ENCODE data around the gene CEBPZ.

CEBPZ gene

DNA sequence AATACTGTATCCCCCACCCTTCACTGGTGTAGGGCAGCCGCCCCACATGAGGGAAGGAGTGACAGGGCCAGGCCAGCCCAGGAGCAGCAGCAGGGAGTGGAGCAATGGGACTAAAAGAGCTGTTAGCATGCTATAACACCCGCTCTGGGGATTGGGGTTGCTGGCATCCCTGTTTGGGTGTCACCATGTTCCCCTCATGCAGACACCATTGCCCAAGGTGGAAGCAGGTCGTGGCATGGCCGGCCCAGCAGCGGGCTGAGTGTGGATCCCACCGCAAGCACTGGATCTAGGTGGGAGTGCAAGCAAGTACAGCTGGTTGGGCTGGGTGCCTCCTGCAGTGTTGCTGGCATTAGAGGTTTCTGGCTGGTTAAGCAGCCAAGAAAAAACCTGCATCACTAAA, 39.6 kb downstream of the CEBPZ start:
- H3K4me3 ChIP-seq (ENCODE audit: control insufficient read depth, low read depth, low read length): no peak overlapping the region
- TF ChIP-seq, protein P1, sequence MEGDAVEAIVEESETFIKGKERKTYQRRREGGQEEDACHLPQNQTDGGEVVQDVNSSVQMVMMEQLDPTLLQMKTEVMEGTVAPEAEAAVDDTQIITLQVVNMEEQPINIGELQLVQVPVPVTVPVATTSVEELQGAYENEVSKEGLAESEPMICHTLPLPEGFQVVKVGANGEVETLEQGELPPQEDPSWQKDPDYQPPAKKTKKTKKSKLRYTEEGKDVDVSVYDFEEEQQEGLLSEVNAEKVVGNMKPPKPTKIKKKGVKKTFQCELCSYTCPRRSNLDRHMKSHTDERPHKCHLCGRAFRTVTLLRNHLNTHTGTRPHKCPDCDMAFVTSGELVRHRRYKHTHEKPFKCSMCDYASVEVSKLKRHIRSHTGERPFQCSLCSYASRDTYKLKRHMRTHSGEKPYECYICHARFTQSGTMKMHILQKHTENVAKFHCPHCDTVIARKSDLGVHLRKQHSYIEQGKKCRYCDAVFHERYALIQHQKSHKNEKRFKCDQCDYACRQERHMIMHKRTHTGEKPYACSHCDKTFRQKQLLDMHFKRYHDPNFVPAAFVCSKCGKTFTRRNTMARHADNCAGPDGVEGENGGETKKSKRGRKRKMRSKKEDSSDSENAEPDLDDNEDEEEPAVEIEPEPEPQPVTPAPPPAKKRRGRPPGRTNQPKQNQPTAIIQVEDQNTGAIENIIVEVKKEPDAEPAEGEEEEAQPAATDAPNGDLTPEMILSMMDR (IDR thresholded peaks at IDR 0.05; ENCODE audit: control insufficient read depth, insufficient read depth, low read depth, low read length, missing control alignments): no peak
- DNase-seq (ENCODE audit: low read depth): no peak

GRCh38 chr2:37191253-37191652, 40.1 kb downstream of the CEBPZ start:
- DNase-seq (ENCODE audit: low read depth): no peak
- TF ChIP-seq, protein P1 (IDR thresholded peaks at IDR 0.05; ENCODE audit: control insufficient read depth, insufficient read depth, low read depth, low read length, missing control alignments): no peak
- H3K4me3 ChIP-seq (ENCODE audit: control insufficient read depth, low read depth, low read length): no peak overlapping the region

- TF ChIP-seq, protein P1 (IDR thresholded peaks at IDR 0.05; ENCODE audit: control insufficient read depth, insufficient read depth, low read depth, low read length, missing control alignments): no peak
- H3K4me3 ChIP-seq (ENCODE audit: control insufficient read depth, low read depth, low read length): no peak overlapping the region
- no peak for DNase-seq (ENCODE audit: low read depth)
Measured at GRCh38 chr2:37190290-37190689, 41.1 kb downstream of the CEBPZ start.

DNA sequence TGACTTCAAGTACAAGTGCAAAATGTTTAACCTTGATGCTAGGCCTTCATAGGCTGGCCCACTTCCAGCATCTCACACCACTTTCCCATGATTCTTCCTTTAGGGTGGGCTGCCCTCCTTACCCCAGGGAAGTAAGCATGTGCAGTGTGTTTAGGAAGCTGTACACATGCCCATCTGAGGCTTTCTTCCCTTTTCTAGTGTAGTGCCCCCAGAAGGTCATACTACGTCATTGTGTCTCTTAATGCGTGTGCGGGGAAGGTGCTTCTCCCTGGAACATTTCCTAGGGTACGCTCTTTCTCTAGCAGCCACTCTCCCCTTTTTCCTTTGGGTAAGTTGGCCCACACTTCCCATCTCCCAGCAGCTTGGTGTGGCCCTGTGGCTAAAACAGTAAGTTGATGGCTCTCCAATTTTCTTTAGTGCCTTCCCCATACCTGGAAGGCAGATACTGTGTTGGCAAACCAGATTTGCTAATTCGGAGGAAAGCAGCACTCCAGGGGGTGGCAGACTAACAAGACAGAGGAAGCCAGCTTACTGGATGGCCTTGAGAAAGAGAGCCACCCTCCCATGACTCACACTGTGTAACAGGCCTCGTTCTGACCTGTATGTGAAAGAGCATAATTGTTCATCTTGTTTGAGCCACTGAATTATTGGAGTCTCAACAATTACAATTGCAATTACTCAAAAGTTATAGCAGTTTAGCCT, 41.8 kb downstream of the CEBPZ start:
- peak; percentile 67 for DNase-seq (ENCODE audit: low read depth)
- TF ChIP-seq, protein P1 (IDR thresholded peaks at IDR 0.05; ENCODE audit: control insufficient read depth, insufficient read depth, low read depth, low read length, missing control alignments): peak; percentile 13
- H3K4me3 ChIP-seq (ENCODE audit: control insufficient read depth, low read depth, low read length): no peak overlapping the region

- TF ChIP-seq, protein P1 (IDR thresholded peaks at IDR 0.05; ENCODE audit: control insufficient read depth, insufficient read depth, low read depth, low read length, missing control alignments): no peak
- no peak for DNase-seq (ENCODE audit: low read depth)
- no peak within 1 kb of the TSS for H3K4me3 ChIP-seq (ENCODE audit: control insufficient read depth, low read depth, low read length)
Measured at GRCh38 chr2:37188570-37188969, 42.8 kb downstream of the CEBPZ start, which contains the start of gene SULT6B1. TSS of gene SULT6B1 (minus strand) at chr2:37188670. CDS start at chr2:37188640, 30 bp downstream.

DNA sequence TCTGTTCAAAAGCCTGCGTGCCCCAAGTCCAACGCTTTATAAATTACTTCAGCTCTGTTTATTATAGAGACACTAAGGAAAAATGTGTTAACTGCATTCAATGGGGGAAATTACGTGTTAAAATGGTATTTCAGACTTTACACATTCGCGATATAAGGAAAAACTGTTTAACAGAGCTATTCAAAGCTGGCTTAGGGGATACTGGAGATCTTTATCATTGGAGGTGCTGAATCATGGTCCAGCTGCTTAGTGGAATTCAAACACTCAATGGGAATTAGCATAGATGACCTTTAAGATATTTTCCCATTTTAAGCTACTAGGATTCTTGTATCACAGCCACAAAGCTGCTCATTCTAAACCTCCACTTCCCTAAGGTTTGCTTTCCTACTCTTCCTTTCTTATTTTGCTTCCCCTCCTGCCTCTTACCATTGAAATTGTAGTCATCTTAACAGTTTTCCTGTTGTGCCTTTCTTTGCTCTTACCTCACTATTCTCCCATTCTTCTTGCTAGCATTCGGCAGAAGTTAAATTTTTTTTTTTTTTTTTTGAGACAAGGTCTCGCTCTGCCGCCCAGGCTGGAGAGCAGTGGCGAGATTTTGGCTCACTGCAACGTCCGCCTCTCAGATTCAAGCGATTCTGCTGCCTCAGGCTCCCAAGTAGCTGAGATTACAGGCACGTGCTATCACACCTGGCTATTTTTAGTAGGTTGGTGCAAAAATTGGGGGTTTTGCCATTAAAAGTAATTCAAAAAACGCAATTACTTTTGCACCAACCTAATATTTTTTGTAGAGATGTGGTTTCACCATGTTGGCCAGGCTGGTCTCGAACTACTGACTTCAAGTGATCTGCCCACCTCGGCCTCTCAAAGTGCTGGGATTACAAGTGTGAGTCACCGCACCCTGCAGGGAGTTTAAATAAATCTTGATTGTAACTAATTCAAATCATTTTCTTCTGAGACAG, 49.4 kb downstream of the CEBPZ start:
- TF ChIP-seq, protein P1 (IDR thresholded peaks at IDR 0.05; ENCODE audit: control insufficient read depth, insufficient read depth, low read depth, low read length, missing control alignments): no peak
- no peak for DNase-seq (ENCODE audit: low read depth)
- H3K4me3 ChIP-seq (ENCODE audit: control insufficient read depth, low read depth, low read length): no peak overlapping the region

Data from AG09309 (cell line).